B cell (primary cell): ENCODE results near the gene CORO1C. TPM values are rescaled to one million over a fixed set of nuclear protein-coding genes. Genes with fewer than 3 reads are reported as not detected.

Experiments used
- ATAC-seq: fragments of 200-7000 bp; cut with Tn5 transposase; one replicate; pipeline ENCODE4 v1.10.0; 2021; ENCODE audit warnings: low read depth, mild to moderate bottlenecking, moderate number of reproducible peaks, moderate library complexity
- CTCF ChIA-PET: fragments of 350-600 bp; sonication (Branson Sonifier 250); formaldehyde crosslinking; loops from one replicate; lab custom pipeline; 2021; ENCODE audit warnings: antibody characterized with exemption, inconsistent platforms; lab: Charles Lee
- POLR2A ChIA-PET: fragments of 350-600 bp; sonication (Branson Sonifier 250); formaldehyde crosslinking; loops from one replicate; lab custom pipeline; 2021; ENCODE audit warnings: antibody characterized with exemption; lab: Charles Lee
- DNase-seq: peaks from one replicate; pipeline ENCODE4 v3.0.0; 2013
- H2AFZ ChIP-seq: 2 replicates; pipeline ENCODE4 v1.6.1; 2012; ENCODE audit warnings: mild to moderate bottlenecking, low read depth, low read length; ENCODE audit not compliant: insufficient read depth, poor library complexity, severe bottlenecking
- H3K27ac ChIP-seq, 2 donors: 1 replicate in 1 of 2; 2 replicates in 1 of 2; pipeline ENCODE4 v1.5.1; 2012 to 2013; ENCODE audit warnings: low read length in 2 of 2, mild to moderate bottlenecking in 2 of 2, moderate library complexity in 1 of 2
- H3K27me3 ChIP-seq, 4 experiments: fragments of 200-600 bp in 1 of 4; sonication (generic) in 1 of 4; replicated peaks in 1 of 4; 1 replicate in 2 of 4; 2 replicates in 2 of 4; pipeline versions ENCODE4 v1.6.1 to v1.7.0; 2013 to 2016; ENCODE audit warnings: low read length in 3 of 4, mild to moderate bottlenecking in 2 of 4, mixed read lengths in 1 of 4, moderate library complexity in 1 of 4; ENCODE audit not compliant: insufficient read depth in 4 of 4, control insufficient read depth in 3 of 4; ENCODE audit errors: control extremely low read depth in 1 of 4
- H3K36me3 ChIP-seq, 2 experiments: replicated peaks in 1 of 2; 1 replicate in 1 of 2; 2 replicates in 1 of 2; pipeline versions ENCODE4 v1.6.1 to v1.7.1; 2013; ENCODE audit warnings: low read length in 1 of 2; ENCODE audit not compliant: insufficient read depth in 2 of 2, control insufficient read depth in 1 of 2; ENCODE audit errors: control extremely low read depth in 1 of 2, extremely low read depth in 1 of 2
- H3K4me1 ChIP-seq, 2 donors: fragments of 200-600 bp in 1 of 2; sonication (generic) in 1 of 2; 1 replicate in 1 of 2; 2 replicates in 1 of 2; pipeline versions ENCODE4 v1.5.1 to v1.6.1; 2013 to 2017; ENCODE audit warnings: low read length in 2 of 2; ENCODE audit not compliant: control insufficient read depth in 2 of 2, insufficient read depth in 2 of 2
- H3K4me2 ChIP-seq: replicated peaks from 2 replicates; pipeline ENCODE3; 2012; ENCODE audit warnings: mild to moderate bottlenecking, low read depth, low read length; ENCODE audit not compliant: poor library complexity, severe bottlenecking
- H3K4me3 ChIP-seq, 5 experiments: fragments of 200-600 bp in 1 of 5; sonication (generic) in 1 of 5; 1 replicate in 3 of 5; 2 replicates in 2 of 5; pipeline versions ENCODE4 v1.5.1 to v1.7.0; 2011 to 2016; ENCODE audit warnings: low read length in 4 of 5, mild to moderate bottlenecking in 4 of 5, low read depth in 2 of 5, control low read depth in 1 of 5, moderate library complexity in 1 of 5; ENCODE audit not compliant: insufficient read depth in 1 of 5; ENCODE audit errors: control extremely low read depth in 1 of 5, extremely low read depth in 1 of 5
- H3K79me2 ChIP-seq: fragments of 200-600 bp; sonication (generic); one replicate; pipeline ENCODE4 v1.6.0; 2016; ENCODE audit warnings: low read length; ENCODE audit not compliant: control insufficient read depth, insufficient read depth
- H3K9ac ChIP-seq: fragments of 200-600 bp; sonication (generic); 2 replicates; pipeline ENCODE4 v1.6.1; 2017; ENCODE audit warnings: mild to moderate bottlenecking, low read length, moderate library complexity
- H3K9me3 ChIP-seq, 3 donors: one replicate each; pipeline versions ENCODE4 v1.6.1 to v1.7.1; 2013; ENCODE audit warnings: low read length in 2 of 3; ENCODE audit not compliant: control insufficient read depth in 2 of 3, insufficient read depth in 1 of 3; ENCODE audit errors: control extremely low read depth in 1 of 3
- H4K20me1 ChIP-seq: 2 replicates; pipeline ENCODE4 v1.6.0; 2012; ENCODE audit warnings: mild to moderate bottlenecking, low read length; ENCODE audit not compliant: insufficient read depth, control insufficient read depth, poor library complexity, severe bottlenecking
- H3K27ac Mint-ChIP-seq: one replicate; pipeline ENCODE4 v1.8.0; 2021; ENCODE audit warnings: mixed read lengths
- H3K27me3 Mint-ChIP-seq: one replicate; pipeline ENCODE4 v1.8.0; 2021; ENCODE audit warnings: mixed read lengths
- H3K4me1 Mint-ChIP-seq: one replicate; pipeline ENCODE4 v1.8.0; 2021; ENCODE audit warnings: mixed read lengths
- H3K4me3 Mint-ChIP-seq: one replicate; pipeline ENCODE4 v1.8.0; 2021; ENCODE audit warnings: mixed read lengths
- H3K9me3 Mint-ChIP-seq: one replicate; pipeline ENCODE4 v1.8.0; 2022; ENCODE audit warnings: mixed read lengths; ENCODE audit not compliant: insufficient read depth
- CTCF ChIP-seq: fragments of 200-600 bp; IDR thresholded peaks from one replicate; pipeline ENCODE4 v1.8.0; 2022; ENCODE audit warnings: antibody characterized with exemption, mild to moderate bottlenecking
- EZH2 ChIP-seq: IDR thresholded peaks from 2 replicates; pipeline ENCODE4 v1.6.1; 2012; ENCODE audit warnings: borderline replicate concordance, low read depth, mild to moderate bottlenecking, moderate library complexity, low read length; ENCODE audit not compliant: insufficient read depth, poor library complexity, severe bottlenecking
- WGBS: methylation state at CpG from one replicate; pipeline ENCODE4 v1.1.5; 2013; ENCODE audit warnings: missing lambda C conversion rate; ENCODE audit not compliant: insufficient coverage; 5-methylcytosine and 5-hydroxymethylcytosine counted together
- intact Hi-C: fragments of 100-400 bp; cut with micrococcal nuclease; formaldehyde crosslinking; loops from one replicate; pipeline ENCODE4 v1.10.0; 2022
- polyA plus RNA-seq: library from polyadenylated mRNA; depleted of rRNA; stranded (reverse); fragments of >200 nt; gene quantifications from 2 replicates; pipeline ENCODE4 v1.2.3, GENCODE V29; 2012
- total RNA-seq, 2 donors: library from RNA; stranded (reverse); fragments of 120-200 nt in 1 of 2; gene quantifications; 1 replicate in 1 of 2; 2 replicates in 1 of 2; pipeline versions ENCODE4 v1.2.3 to v1.2.4, GENCODE V29; 2013 to 2022

Gene CORO1C
- total and polyA plus RNA-seq, 2 donors (not counting 1 experiment from before 2014, with no cell fraction given): 19.2 to 68.0 TPM

- no peak for ATAC-seq
- no peak overlapping the region for H3K27ac ChIP-seq
- Mint-ChIP-seq H3K4me3 (no peak overlapping the region), H3K9me3 (no peaks in the 10 kb centered on the region), H3K27ac (no peak overlapping the region), H3K27me3 (no peaks in the 10 kb centered on the region), H3K4me1 (peaks cover 14% of the 10 kb centered on the region)
- ChIA-PET POLR2A (no interaction called here), CTCF (interaction anchor here (1.2 to 1.4 kb wide), 2 partner anchors 8 to 39 kb away, joined by 3 read pairs; no protein-coding TSS in a partner anchor)
- no peaks in the 10 kb centered on the region for H3K36me3 ChIP-seq
- H2AFZ ChIP-seq: no peak overlapping the region
- 94% methylated on average over 10 of the region's 10 CpGs for WGBS
- TF ChIP-seq CTCF (no peak), EZH2 (no peak)
- no peaks in the 10 kb centered on the region for H4K20me1 ChIP-seq
- no peaks in the 10 kb centered on the region for H3K9me3 ChIP-seq
- no peak overlapping the region for H3K4me3 ChIP-seq
- peaks cover 12 to 15% of the 10 kb centered on the region in 2 donors for H3K4me1 ChIP-seq
- intact Hi-C loops: no loop called here
- H3K4me2 ChIP-seq: no peak overlapping the region
- no peak for DNase-seq
- no peaks in the 10 kb centered on the region for H3K79me2 ChIP-seq
- H3K27me3 ChIP-seq: peaks cover 0 to 7% (median 1%) of the 10 kb centered on the region in 4 experiments
- H3K9ac ChIP-seq: no peak overlapping the region
These were observed 34.0 kb upstream of the CORO1C start for GRCh38 chr12:108765289-108765764.

- Histone ChIP-seq H3K36me3 (no peaks in the 10 kb centered on the region), H3K4me2 (no peak overlapping the region), H3K9ac (no peak overlapping the region), H3K4me3 (no peak overlapping the region), H3K79me2 (no peaks in the 10 kb centered on the region), H4K20me1 (no peaks in the 10 kb centered on the region), H3K4me1 (peaks cover 12 to 13% of the 10 kb centered on the region in 2 donors), H3K9me3 (no peaks in the 10 kb centered on the region), H3K27ac (no peak overlapping the region), H3K27me3 (peaks cover 0 to 7% (median 1%) of the 10 kb centered on the region in 4 experiments), H2AFZ (no peak overlapping the region)
- 96% methylated on average over 7 of the region's 7 CpGs for WGBS
- ChIA-PET CTCF (interaction anchor here (1.4 kb wide), 1 partner anchor 39 kb away, joined by 3 read pairs; no protein-coding TSS in a partner anchor), POLR2A (interaction anchor here (0.6 kb wide), 1 partner anchor 58 kb away, joined by 3 read pairs; no protein-coding TSS in a partner anchor)
- TF ChIP-seq CTCF (no peak), EZH2 (no peak)
- Mint-ChIP-seq H3K4me1 (peaks cover 14% of the 10 kb centered on the region), H3K4me3 (no peak overlapping the region), H3K27ac (no peak overlapping the region), H3K27me3 (no peaks in the 10 kb centered on the region), H3K9me3 (no peaks in the 10 kb centered on the region)
- DNase-seq (no peak), ATAC-seq (no peak)
- intact Hi-C loops: no loop called here
These were observed 33.4 kb upstream of the CORO1C start for GRCh38 chr12:108764540-108765288.
